HG03354 (cell line): ENCODE results near the gene SFMBT1.
"Not testable (repeated sequence)": the region's sequence is repeated elsewhere in the genome, so short reads cannot be mapped to it uniquely, and the experiment has no call there.

Experiments
- ATAC-seq: cut with Tn5 transposase; IDR thresholded peaks from one replicate; pipeline ENCODE4 v1.9.1; 2021; ENCODE audit warnings: mild to moderate bottlenecking; ENCODE audit not compliant: unreplicated experiment, poor library complexity, severe bottlenecking

The SFMBT1 gene

GRCh38 chr3:53074761-53075742 is 29.2 kb upstream of the SFMBT1 start:
- ATAC-seq = no peak

GRCh38 chr3:53074366-53074696 is 28.5 kb upstream of the SFMBT1 start:
- no peak for ATAC-seq

DNA sequence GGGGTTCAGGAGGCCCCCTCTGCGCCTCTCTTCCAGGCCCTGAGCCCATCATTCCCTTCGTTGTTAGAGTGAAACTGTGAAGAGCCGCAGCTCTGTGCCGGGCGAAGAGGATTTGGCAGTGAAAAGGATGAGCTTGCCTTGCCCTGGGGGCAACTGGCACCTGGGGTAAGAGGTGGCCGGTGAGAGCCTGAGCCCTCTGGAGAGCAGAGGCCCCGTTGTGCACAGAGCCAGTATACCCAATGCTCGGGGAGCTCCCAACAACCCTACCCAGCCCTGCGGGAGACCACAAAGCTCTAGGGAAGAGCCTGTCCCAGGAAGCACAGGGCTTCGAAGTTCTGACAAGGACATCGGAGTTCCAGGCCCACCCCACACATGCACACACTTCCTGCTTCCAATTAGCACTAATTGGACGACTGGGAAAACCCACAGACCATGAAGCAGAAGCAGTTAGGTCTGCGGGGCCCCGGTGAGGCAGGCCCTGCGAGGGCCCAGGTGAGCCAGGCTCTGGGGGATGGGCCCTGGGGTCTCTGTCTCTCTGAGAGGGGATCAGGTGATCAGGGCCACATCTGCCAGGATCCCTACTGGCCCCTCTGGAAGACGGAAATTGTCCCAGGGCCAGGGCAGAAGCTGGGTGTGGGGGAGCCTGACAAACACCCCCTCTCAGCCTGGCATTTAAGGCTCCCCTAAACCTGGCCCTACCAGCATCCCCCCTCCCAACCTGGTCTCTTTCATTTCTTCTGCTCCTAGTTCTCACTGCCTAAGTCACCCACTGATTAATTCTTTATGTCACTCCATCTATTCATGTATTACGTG is 27.9 kb upstream of the SFMBT1 start:
- no peak for ATAC-seq

GRCh38 chr3:53072653-53073552 is 27.0 kb upstream of the SFMBT1 start:
- ATAC-seq = peak; percentile 91

DNA sequence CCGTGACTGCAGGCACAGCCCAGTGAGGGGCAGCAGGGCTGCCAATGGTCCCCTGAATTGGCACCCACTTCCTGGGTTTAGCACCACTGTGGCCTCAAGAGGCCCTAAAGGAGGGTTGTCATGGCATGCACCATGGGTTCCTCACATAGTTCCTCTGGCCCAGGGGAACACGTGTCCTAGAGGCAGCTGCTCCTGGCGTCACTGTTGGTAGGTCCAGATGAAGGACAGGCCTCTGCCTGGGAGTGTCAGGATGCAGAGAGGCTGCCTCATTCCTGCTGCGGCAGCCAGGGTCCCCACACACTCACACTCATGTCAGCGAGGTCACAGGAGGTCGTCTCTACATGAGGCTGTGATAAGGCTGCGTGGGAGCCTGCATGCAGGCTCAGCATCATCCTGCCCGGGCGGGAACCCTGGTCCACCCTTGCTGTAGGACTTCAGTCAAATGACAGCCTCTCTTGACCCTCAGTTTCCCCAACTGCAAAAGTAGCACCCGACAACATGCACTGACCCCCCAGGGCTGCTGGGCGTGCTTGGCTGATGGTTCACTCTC is 26.1 kb upstream of the SFMBT1 start:
- no peak for ATAC-seq

GRCh38 chr3:53069422-53070068 is 23.7 kb upstream of the SFMBT1 start:
- ATAC-seq = no peak

- ATAC-seq = no peak
These were observed 22.3 kb upstream of the SFMBT1 start for GRCh38 chr3:53068176-53068575.

GRCh38 chr3:53067567-53067966 is 21.7 kb upstream of the SFMBT1 start:
- ATAC-seq = no peak

GRCh38 chr3:53065841-53066480 is 20.1 kb upstream of the SFMBT1 start:
- ATAC-seq = no peak

- ATAC-seq = no peak
These were observed 17.0 kb upstream of the SFMBT1 start for GRCh38 chr3:53062905-53063304.

DNA sequence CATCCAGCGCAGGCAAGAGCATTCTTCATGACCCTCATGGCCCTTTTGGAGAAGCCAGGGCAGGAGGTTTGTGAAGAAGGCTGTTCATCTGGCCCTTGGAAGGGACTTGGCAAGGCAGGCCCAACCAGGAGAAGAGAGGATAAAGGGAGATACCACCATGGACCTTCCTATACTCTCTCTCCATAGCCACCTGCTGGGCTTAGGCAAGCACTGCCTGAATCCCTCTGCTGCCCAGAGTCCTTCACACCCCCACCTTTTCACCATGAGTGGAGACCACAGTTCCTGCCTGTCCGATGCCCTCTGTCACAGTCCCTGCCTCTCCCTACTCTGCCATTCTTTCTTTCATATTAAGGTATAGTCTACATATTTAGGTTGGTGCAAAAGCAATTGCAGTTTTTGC is 10.6 kb upstream of the SFMBT1 start:
- no peak for ATAC-seq

DNA sequence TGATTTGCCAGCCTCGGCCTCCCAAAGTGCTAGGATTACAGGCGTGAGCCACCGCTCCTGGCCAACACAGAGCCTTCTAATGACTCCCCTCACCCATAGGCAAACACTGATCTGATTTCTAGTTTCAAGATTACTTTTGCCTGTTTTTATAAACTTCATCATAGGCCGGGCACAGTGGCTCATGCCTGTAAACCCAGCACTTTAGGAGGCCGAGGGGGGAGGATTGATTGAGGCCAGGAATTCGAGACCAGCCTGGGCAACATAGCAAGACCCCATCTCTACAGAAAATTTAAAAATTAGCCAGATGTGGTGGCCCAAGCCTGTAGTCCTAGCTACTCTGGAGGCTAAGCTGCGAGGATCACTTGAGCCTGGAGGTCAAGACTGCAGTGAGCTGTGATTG is 8.4 kb upstream of the SFMBT1 start:
- ATAC-seq = not testable (repeated sequence)

DNA sequence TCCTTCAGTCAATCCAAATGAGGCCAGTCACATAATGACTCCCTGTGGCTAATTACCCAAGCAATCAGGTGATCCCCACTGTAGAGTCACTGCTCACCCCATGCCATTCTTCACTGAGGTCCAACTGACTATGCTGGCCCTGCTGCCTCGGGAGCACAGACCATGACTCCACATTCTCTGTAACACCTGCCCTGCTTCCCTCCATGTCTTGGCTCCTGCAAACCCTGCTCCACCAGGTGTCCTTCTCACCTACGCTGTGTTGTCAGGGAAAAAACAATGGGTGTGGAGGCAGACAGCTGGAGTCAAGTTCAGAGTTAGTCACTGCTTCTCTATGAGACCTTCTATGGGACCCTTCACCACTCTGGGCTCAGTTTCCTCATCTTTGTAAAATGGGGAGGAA is 6.1 kb upstream of the SFMBT1 start:
- no peak for ATAC-seq

DNA sequence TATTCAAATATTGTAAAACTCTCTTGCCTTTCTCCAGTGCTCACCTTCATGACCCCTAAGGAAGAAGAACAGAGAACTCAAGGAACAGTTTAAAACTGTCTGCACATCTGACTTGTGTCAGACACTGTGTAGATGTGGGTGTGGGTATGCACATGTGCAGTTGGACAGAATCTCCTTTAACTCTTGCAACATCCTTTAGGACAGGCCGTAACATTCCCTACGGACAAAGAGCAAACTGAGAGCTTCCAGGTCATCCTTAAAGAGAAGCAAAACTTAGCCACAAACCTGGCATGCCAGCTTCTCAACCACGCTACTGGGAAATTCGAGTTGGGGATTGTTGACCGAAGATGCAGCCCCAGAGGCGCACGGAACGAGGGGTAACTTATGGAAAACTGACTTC is 4.1 kb upstream of the SFMBT1 start:
- ATAC-seq = no peak

DNA sequence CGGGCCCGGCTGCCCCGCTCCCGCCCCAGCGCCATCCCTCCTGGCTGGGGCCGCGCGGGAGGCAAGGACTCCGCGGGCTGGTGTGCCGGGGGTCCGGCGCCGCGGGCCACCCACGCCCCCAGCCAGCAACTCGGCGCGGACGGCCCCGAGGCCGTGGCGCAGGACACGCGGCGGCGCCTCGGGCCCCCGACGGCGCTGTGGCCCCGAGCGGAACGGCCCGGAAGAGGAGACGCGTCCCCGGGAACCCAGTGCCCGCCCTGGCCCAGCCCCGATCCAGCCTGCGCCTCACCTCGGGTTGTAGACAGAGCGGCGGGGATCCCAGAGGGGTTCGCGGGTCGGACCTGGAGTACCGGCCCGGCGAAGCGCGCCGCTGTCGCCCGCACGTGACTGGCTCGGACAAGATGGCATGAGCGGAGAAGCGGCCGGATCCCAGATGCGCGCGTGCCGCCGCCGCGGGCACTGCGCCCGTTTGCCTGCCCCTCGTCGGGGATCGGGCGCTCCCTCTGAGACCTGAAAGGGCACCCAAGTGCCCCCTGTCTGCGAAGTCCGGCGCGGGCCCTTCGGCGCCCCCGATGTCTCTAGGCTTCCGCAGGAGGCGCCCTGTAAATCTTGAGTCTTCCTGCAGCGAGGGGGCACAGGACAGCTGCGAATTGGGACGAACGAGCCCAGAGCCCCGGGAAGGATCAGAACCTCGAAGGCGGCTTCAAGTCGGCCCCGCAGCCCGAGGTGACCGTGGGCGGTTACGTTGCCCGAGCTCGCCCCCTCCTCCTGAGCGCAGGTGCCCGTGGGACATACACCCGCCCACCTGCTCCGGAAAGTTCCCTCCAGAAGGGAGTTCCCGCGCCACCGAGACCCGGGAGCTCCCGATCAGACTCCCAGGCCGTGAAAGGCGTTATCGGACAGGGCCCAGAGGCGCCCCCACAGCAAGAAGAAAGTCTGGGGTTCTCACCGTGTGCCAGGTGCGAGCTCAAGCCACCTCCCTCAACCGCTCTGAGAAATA is 598 bp upstream of the SFMBT1 start:
- peak; percentile 33 for ATAC-seq

DNA sequence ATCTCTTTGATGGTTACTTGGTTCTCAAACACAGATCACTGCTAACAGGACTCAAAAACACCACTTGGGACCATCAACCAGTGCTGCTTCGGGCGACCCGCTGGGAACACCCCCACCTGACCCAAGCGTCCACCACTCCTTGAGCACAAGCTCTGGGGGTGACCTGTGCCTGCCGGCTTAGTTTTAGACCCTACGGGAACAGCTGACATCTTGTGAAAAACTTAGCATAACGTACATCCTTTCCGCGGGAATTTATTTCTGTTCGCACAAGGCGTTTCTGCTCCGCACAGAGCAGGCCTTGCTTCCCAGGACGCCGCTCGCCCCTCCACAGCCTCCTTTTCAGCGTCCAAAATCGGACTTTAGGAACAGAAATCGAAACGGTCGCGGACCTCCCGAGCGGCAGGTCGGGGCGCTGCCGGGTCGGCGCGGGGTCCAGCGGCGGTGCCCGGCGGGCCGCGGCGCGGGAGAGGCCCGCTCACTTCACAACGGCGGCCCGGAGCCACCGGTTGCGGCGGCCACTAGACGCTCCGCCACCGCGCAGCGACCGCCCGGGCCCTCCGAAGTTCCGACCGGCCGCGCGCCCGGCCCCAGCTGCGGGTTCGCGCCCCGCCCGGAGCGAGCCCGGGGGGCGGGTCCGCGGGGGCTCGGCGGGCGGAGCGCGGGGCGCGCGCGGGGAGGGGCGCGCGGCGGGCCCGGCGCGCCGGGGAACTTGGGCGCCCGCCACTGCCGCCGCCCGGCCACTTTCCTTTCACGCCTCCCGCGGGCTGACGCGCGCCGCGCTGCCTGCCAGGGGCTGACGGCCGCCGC is 959 bp downstream of the SFMBT1 start:
- peak; percentile 45 for ATAC-seq

DNA sequence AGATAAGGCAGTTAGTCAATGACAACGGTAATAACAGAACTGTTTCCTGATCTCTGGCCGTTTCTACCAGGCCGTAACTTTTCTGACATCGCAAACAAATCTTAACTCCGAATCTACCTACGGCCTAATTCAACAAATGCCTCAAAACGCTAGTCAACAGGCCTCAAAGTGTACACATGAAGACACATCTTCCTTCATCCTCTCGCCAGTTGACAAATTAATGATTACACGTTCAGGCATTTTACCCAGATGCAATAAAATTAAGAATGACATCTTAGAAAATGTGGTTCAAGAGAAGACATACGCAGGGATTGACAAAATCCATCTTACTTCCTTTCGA is 1.5 kb downstream of the SFMBT1 start:
- ATAC-seq = no peak
